A673 (cell line): ENCODE data around the gene CEP95.

ENCODE experiments used
- EZH2 ChIP-seq: fragments of 200-600 bp; sonication (generic); IDR thresholded peaks from 2 replicates; pipeline ENCODE4 v1.6.1; 2017; ENCODE audit warnings: borderline replicate concordance, low read depth, mild to moderate bottlenecking, mixed read lengths, antibody characterized with exemption, low read length; ENCODE audit not compliant: poor library complexity, severe bottlenecking
- TF ChIP-seq, protein P1 (sequence below): fragments of 300-800, 200-600 bp; sonication (generic); conservative IDR thresholded peaks from 2 replicates; pipeline ENCODE4 v1.5.1; 2017; ENCODE audit warnings: low read depth, mild to moderate bottlenecking, antibody characterized with exemption, low read length, moderate library complexity, mixed read lengths

DNA sequence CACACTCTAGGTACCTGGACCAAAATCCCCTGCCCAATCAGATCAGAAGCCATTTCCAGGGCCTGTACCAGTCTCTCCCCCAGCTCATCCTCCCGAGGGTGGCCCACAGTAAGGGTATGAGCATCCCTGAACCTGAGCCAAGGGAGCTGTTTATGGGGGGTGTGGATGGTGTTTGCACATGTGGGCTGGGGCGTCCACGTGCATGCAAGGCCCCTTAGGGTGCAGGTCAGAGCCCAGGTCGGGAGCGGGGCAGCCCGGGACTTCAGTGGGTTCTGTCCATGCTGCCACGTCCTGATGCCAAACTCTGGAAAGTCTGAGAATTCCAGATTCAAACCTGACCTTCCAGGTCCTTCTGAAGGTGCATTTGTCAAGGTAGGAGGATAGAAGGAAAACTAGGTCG lies 48.0 kb upstream of the CEP95 start:
- TF ChIP-seq, protein P1, sequence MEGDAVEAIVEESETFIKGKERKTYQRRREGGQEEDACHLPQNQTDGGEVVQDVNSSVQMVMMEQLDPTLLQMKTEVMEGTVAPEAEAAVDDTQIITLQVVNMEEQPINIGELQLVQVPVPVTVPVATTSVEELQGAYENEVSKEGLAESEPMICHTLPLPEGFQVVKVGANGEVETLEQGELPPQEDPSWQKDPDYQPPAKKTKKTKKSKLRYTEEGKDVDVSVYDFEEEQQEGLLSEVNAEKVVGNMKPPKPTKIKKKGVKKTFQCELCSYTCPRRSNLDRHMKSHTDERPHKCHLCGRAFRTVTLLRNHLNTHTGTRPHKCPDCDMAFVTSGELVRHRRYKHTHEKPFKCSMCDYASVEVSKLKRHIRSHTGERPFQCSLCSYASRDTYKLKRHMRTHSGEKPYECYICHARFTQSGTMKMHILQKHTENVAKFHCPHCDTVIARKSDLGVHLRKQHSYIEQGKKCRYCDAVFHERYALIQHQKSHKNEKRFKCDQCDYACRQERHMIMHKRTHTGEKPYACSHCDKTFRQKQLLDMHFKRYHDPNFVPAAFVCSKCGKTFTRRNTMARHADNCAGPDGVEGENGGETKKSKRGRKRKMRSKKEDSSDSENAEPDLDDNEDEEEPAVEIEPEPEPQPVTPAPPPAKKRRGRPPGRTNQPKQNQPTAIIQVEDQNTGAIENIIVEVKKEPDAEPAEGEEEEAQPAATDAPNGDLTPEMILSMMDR = no peak
- no peak for TF ChIP-seq EZH2
